Amniotic stem cell (primary cell): Measurements from ENCODE around the gene ITIH3.

ENCODE experiments used
- DNase-seq: peaks from one replicate; lab custom pipeline; 2025; lab: John Stamatoyannopoulos, UW

The ITIH3 gene

DNA sequence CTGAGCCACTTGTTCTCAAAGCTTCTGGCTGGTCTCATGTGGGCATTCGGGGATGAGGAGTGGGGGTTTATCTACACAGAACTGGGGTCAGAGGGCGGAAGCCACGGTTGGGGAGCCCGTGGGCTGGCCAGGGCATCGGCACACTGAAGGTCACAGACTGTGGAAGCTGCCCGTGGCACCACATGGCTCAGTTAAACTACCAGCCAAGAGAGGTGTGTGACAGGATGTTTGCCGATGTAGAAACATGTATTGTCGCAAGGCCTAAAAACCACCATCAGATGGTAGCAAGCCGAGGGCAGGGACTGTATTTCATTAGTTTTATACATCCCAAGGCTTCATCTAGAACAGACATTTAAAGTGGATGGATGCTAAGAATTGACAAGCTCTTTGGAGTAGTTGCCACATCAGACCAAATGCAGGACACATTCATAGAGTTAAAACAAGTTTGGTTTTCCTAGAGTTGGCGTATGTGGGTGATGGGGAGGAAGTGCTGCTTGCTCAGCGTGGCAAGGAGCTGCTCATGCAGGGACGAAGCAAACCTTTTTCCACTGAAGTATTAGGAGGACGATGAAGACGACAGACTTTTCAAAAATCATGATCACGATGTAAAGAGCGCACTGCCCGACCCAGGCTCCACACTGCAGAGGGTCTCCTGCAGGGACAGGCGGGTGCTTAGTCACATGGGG, 49.8 kb downstream of the ITIH3 start:
- DNase-seq = no peak

DNA sequence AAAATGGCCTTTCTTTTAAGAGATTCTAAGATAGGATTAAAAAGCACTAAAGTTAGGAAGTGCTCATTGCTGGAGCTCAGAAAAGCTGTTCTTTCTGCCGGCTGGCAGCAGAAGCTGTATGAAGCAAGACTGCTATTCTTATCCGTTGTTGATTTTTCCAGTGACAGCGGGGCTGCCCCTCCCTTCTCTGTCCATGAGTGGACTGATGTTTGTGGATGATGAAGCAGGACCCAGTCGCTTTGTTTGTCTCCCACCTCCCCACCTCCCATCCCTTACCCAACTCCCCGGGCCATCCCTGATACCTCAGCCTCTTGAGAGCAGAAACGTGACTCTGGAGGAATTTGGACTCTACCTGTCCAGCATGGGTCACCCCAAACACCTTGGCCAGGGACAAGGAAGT, 50.6 kb downstream of the ITIH3 start:
- no peak for DNase-seq

DNA sequence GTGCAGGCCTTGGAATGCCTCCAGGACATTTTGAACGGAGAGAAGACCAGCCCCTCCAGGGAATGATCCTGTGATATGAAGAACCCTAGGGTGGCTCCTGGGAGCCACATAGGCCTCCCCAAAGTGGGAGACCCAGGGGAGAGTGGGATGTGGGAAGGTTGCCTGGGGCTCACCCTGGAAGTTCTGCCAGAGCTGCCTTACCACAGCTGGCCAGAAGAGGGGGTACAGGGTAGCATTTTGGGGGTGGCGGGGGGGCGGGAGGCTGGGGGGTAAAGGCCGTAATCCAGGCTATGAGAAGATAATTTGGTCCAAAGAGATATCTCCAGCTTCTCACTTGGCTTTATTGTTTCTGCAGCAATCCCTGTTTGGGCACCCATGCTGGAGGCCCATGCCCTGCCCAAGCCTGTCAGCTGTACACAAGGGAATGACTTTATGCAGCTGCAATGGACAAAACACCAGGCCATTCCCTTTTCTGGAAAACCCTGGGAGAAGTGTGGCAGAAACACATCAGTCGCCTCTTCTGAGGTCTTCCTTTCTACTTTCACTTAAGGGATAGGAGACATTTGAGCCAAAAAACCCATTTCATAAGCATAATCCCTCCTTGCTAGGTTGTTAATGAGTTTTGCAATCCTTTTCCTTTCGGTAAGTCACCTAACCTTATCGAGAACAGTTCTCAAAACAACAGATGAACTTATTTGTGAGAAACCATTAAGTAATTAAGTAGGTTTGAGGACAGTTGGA, 51.3 kb downstream of the ITIH3 start:
- DNase-seq = no peak

DNA sequence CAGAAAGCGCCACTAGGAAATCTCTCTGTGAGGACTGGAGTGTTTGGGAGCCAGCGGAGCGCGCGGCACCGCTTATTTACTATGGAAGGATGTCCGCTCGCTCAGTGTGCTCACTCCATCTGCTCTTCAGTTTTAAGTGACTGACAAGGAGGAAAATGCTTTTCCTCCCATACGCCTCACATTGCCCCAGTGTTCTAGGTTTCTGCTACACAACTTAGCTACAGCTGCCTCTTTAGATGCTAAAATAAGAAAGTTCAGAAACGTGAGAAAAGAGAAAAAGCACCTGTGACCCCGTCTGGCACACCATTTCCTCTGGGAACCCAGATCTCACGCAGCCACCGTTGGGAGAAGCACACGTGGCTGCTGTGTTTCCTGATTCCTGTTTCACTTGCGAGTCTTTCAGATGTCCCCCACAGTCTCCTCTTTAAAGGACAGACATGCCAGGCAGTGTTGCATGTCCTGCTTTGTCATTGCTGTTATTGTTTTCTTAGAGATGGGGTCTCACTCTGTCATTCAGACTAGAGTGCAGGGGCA, 51.9 kb downstream of the ITIH3 start:
- DNase-seq = no peak

DNA sequence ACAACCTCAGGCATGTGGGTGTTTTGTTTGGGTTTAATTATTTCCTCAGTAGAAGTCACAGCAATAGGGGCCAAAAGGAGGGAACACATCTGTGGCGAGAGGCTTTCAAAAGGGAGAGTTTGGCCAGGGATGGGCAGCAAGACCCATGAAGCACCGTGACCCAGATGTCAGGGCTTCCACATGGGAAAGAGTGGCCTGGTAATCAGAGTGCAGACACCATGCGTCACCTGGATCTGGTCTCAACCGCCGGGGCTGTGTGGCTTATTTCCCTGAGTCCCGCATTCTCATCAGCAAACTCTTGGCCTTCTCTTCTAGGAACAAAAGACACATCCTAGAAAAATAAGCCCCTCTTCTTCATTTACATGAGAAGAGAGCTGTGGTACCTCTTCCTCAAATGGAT, 52.6 kb downstream of the ITIH3 start:
- DNase-seq = no peak

DNA sequence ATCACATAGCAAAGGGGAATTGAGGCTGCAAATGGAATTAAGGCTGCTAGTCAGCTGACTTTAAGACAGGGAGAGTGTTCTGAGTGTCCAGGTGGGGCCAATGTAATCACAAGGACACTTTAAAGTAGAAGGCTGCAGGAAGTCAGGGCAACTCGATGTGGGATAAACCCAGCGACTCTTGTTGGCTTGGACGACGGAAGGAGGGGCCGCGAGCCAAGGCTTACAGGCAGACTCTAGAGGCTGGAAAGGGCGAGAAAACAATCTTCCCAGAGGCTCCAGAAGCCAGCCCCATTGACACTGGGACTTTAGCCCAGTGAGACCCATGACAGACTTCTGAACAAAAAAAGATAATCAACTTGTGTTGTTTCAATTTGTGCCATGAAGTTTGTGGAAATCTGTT, 53.1 kb downstream of the ITIH3 start:
- DNase-seq = no peak

DNA sequence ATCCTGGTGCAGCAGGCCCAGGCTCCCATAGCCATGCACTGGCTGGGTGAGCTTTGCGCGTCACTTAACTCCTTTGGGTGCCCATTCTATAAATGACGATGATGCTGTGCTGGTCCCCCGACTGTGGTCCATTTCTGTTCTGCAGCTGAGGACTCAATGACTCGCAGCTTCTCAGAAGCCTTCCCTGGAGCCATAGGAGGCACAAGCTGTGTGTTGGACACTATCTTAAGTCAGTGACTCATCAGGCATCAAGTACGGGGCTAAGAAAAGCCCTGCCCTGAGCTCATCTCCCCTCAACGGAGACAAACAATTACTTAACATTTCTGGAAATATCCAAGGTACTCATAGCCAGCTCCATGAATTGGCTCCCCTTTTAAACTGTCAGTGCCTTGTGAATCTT, 54.0 kb downstream of the ITIH3 start:
- DNase-seq = peak; percentile 15

DNA sequence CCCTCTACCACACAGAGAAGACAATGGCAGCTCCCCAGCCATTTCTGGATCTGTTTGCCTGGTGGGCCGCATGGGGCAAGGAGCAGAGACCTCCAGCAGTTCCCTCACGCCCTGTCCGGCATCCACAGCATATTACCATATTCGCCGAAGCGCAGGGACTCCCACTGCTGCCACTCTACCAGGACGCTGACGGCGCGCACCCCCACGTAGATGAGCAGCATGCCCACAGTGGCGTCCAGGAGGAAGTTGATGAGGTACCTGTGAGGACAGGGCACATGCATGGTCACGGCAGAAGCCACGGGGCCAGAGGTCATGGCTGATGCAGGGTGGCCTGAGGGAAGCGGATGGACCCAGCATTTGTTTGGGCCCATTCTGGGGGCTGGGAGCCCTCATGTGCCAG, 55.1 kb downstream of the ITIH3 start:
- no peak for DNase-seq

DNA sequence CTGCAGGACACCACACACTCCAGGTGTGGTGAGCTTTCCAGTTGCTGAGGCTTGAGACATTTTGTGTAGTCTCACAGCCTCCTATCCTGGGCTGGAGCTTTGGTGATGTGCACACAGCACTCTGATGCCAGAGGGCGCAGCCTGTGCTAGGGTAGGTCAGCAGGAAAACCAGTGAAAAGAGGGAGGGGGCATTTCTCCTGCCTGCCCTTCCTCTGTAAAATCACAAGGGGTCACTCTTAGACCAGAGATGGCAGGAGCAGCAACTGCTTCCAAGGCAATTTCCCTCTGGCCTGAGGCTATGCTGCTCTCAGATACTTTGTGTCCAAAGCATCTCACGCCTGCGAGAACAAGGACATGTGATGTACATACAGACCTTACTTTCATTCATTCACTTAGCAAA, 56.8 kb downstream of the ITIH3 start:
- DNase-seq = no peak

DNA sequence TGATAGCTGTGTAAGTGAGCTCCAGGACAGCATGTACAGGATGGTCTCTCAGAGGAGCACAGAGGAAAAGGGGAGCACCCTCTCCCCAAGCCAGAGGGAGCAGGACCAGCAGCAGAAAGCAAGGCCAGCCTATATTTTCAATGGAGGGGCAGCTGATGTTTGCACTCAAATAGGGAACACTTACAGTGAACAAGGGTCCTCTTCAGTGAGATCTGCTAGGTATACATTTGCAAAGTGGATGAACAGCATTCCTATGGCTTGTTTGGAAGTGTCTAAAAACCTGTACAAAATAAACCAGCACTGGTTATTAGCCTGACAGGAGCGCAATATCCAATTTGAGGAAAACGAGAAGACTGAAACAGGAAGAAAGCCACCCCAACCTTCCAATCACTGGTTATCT, 57.8 kb downstream of the ITIH3 start:
- no peak for DNase-seq

DNA sequence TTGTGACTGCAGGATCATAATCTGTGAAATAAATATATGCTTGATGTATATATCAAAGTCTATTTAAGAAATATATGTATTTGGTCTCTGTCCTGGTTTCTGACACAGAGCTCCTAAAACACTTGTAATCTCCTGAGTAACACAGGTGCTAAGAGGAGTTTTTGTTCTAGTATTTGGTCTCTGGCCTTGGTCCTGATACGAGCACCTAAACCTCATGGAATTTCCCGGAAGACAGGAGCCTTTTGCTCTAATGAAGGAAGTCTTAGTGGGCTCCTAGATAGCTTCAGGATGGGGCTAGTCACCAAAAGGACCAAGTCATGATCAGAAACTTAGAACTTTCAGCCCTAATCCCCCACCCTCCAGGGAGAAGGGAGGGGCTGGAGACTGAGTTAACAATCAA, 59.4 kb downstream of the ITIH3 start:
- DNase-seq = no peak

DNA sequence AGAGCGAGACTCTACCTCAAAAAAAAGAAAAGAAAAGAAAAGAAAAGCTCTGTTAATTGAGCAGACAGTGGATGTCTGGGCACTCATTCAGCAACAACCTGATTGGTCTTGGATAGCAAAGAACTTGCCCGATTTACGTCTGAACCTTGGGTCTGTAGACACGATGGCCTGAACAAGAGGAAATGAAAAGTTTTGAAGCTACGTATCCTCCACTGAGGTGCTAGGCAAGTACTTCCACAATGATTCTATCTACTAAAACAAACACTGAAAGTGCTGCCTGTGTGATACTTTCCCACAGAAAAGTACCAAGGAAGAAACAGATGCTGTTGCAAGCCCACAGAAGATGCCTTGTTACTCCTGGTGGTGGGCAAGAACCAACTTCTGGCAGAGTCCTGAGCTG, 62.1 kb downstream of the ITIH3 start:
- DNase-seq = no peak

DNA sequence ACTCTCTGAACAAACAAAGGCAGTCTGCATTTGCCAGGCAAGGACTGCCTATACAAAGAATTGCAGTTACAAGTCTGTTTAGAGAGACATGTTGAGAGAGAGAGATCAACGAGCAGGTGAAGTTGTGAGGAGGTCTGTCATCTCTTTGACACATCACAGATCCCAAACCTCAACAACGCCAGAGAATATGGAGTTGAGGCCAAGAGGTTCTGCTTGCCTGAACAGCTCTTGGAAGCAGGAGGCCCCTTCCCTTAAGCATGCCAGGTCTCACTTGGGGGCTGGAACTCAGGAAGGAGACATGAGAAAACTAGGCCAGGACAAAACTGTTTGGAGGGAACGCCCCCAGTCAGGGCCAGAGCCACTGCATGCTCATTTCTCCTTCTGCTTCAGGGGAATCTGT, 62.5 kb downstream of the ITIH3 start:
- no peak for DNase-seq

DNA sequence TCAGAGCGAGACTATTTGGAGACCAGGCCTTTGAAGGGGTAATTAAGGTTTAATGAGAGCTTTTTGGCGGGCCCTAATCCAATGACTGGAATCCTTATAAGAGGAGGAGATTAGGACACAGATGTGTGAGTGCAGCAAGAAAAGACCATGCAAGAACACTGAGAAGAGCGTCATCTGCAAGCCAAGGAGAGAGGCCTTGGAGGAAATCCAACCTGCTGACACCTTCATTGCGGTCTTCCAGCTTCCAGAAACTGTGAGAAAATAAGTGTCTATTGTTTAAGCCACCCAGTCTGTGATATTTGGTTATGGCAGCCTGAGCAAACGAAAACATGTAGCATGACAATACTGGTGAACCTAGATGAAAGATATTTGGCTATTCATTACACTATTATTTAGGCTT, 63.3 kb downstream of the ITIH3 start:
- no peak for DNase-seq
